Endodermal cell (in vitro differentiated cells): ENCODE data around the gene STUM. TPM values are rescaled to one million over a fixed set of nuclear protein-coding genes. Genes with fewer than 3 reads are reported as not detected.

ENCODE experiments used
- DNase-seq: peaks from one replicate; pipeline ENCODE4 v3.0.0-alpha.2; 2017
- H3K27ac ChIP-seq: 2 replicates; pipeline ENCODE4 v1.5.1; 2013; ENCODE audit warnings: mild to moderate bottlenecking, low read depth, low read length, moderate library complexity
- H3K27me3 ChIP-seq: 2 replicates; pipeline ENCODE4 v1.6.1; 2013; ENCODE audit warnings: mild to moderate bottlenecking, low read length, moderate library complexity; ENCODE audit not compliant: insufficient read depth, control insufficient read depth, poor library complexity, severe bottlenecking
- H3K36me3 ChIP-seq: 2 replicates; pipeline ENCODE4 v1.7.0; 2013; ENCODE audit warnings: mild to moderate bottlenecking, low read length, moderate library complexity; ENCODE audit not compliant: control insufficient read depth, insufficient read depth
- H3K4me1 ChIP-seq: one replicate; pipeline ENCODE4 v1.7.0; 2013; ENCODE audit warnings: low read length; ENCODE audit not compliant: control insufficient read depth, insufficient read depth
- H3K4me3 ChIP-seq: 2 replicates; pipeline ENCODE4 v1.5.1; 2013; ENCODE audit warnings: mild to moderate bottlenecking, low read length, moderate library complexity
- H3K9ac ChIP-seq: 2 replicates; pipeline ENCODE4 v1.6.1; 2013; ENCODE audit warnings: mild to moderate bottlenecking, low read length, moderate library complexity; ENCODE audit not compliant: poor library complexity, severe bottlenecking; ENCODE audit errors: extremely low read depth
- H3K9me3 ChIP-seq: 2 replicates; pipeline ENCODE4 v1.6.1; 2013; ENCODE audit warnings: mild to moderate bottlenecking, low read length, moderate library complexity; ENCODE audit not compliant: control insufficient read depth
- H3K27ac Mint-ChIP-seq: 2 replicates; pipeline ENCODE4 v1.8.0; 2020; ENCODE audit warnings: mixed read lengths
- H3K27me3 Mint-ChIP-seq: 2 replicates; pipeline ENCODE4 v1.8.0; 2021; ENCODE audit warnings: mild to moderate bottlenecking, mixed read lengths; ENCODE audit not compliant: insufficient read depth
- H3K36me3 Mint-ChIP-seq: 2 replicates; pipeline ENCODE4 v1.8.0; 2020; ENCODE audit warnings: low read depth, mixed read lengths
- H3K4me1 Mint-ChIP-seq: 2 replicates; pipeline ENCODE4 v1.8.0; 2020; ENCODE audit warnings: mixed read lengths
- H3K4me3 Mint-ChIP-seq: 2 replicates; pipeline ENCODE4 v1.8.0; 2020; ENCODE audit warnings: mild to moderate bottlenecking, moderate library complexity, mixed read lengths
- H3K9me3 Mint-ChIP-seq: 2 replicates; pipeline ENCODE4 v1.8.0; 2020; ENCODE audit warnings: mild to moderate bottlenecking, mixed read lengths
- CTCF ChIP-seq: fragments of 200-600 bp; sonication (generic); conservative IDR thresholded peaks from 2 replicates; pipeline ENCODE4 v1.5.0; 2021; ENCODE audit warnings: antibody characterized with exemption, mild to moderate bottlenecking
- WGBS, 2 experiments: methylation state at CpG; one replicate each; pipeline versions ENCODE4 v1.1.5 to v1.1.7; 2013; ENCODE audit warnings: missing lambda C conversion rate in 2 of 2, mixed read lengths in 1 of 2; ENCODE audit not compliant: insufficient coverage in 1 of 2, insufficient read length in 1 of 2; 5-methylcytosine and 5-hydroxymethylcytosine counted together
- total RNA-seq, 2 donors: library from RNA; stranded (reverse); fragmentation: NEBNext Ultra II Directional in 1 of 2; extraction: Animal tissue kit (Norgen Biotek cat#: 25700) in 1 of 2; gene quantifications; 2 replicates in 1 of 2; 3 replicates in 1 of 2; pipeline ENCODE4 v1.2.1, GENCODE V29; 2021

The STUM gene
- total RNA-seq, 2 donors from 2014 or later, result 0.04 to 0.20 TPM

GRCh38 chr1:226579781-226580323, 31.3 kb downstream of the STUM start:
- Mint-ChIP-seq H3K27me3 (no peaks in the 10 kb centered on the region), H3K36me3 (no peaks in the 10 kb centered on the region), H3K9me3 (peaks cover 2% of the 10 kb centered on the region), H3K4me1 (no peaks in the 10 kb centered on the region), H3K4me3 (no peak overlapping the region), H3K27ac (no peak overlapping the region)
- no peaks in the 10 kb centered on the region for H3K36me3 ChIP-seq
- H3K27me3 ChIP-seq, result no peaks in the 10 kb centered on the region
- TF ChIP-seq CTCF, result no peak
- no peak overlapping the region for H3K9ac ChIP-seq
- H3K4me3 ChIP-seq, result no peak overlapping the region
- 94 to 95% methylated on average over 5 to 6 of the region's 6 CpGs for WGBS, 2 experiments
- DNase-seq, result no peak
- no peaks in the 10 kb centered on the region for H3K9me3 ChIP-seq
- no peaks in the 10 kb centered on the region for H3K4me1 ChIP-seq
- no peak overlapping the region for H3K27ac ChIP-seq

DNA sequence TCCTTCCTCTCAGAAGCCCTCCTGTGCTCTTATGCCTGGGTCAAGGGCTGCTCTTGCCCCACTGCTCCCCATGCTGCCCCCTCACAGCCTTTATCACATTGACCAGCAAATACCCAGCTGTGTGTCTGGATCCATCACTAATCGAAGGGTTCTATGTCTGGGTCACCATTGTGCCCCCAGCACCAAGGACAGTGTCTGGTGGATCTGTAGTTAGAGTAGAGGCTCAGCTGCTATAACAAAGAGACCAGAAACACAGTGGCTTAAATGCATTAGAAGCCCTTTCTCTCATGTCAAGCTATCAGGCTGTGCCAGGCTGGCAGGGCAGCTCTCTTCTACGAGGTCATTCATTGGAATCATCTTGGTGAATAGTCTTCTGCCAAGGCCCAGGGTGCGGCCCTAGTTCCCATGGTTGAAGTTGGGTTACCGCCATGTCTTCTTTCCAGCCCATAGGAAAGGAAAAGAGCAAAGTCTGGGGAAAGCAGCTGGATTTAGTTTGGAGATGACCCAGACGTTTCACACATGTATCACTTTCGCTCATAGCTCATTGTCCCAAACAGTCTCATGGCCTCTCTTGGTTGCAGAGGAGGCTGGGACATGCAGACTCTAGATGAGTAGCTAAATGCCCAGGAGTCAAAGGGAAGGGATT, 32.2 kb downstream of the STUM start:
- Histone ChIP-seq H3K9ac (no peak overlapping the region), H3K4me3 (no peak overlapping the region), H3K36me3 (no peaks in the 10 kb centered on the region), H3K9me3 (no peaks in the 10 kb centered on the region), H3K4me1 (no peaks in the 10 kb centered on the region), H3K27me3 (no peaks in the 10 kb centered on the region), H3K27ac (no peak overlapping the region)
- H3K9me3 Mint-ChIP-seq, result peaks cover 2% of the 10 kb centered on the region
- H3K27me3 Mint-ChIP-seq, result no peaks in the 10 kb centered on the region
- no peak overlapping the region for H3K4me3 Mint-ChIP-seq
- no peak overlapping the region for H3K27ac Mint-ChIP-seq
- TF ChIP-seq CTCF, result no peak
- 88 to 92% methylated on average over 4 to 6 of the region's 6 CpGs for WGBS, 2 experiments
- DNase-seq, result no peak
- no peaks in the 10 kb centered on the region for H3K4me1 Mint-ChIP-seq
- no peaks in the 10 kb centered on the region for H3K36me3 Mint-ChIP-seq

GRCh38 chr1:226581650-226582330, 33.2 kb downstream of the STUM start:
- DNase-seq, result no peak
- no peaks in the 10 kb centered on the region for H3K9me3 ChIP-seq
- no peak overlapping the region for H3K9ac ChIP-seq
- peaks cover 2% of the 10 kb centered on the region for H3K9me3 Mint-ChIP-seq
- H3K4me3 Mint-ChIP-seq, result no peak overlapping the region
- H3K4me3 ChIP-seq, result no peak overlapping the region
- H3K4me1 Mint-ChIP-seq, result no peaks in the 10 kb centered on the region
- WGBS, 2 experiments, result 90 to 92% methylated on average over 6 to 8 of the region's 8 CpGs
- no peak for TF ChIP-seq CTCF
- H3K4me1 ChIP-seq, result no peaks in the 10 kb centered on the region
- no peaks in the 10 kb centered on the region for H3K27me3 Mint-ChIP-seq
- no peaks in the 10 kb centered on the region for H3K36me3 Mint-ChIP-seq
- no peaks in the 10 kb centered on the region for H3K36me3 ChIP-seq
- H3K27ac ChIP-seq, result no peak overlapping the region
- no peaks in the 10 kb centered on the region for H3K27me3 ChIP-seq
- no peak overlapping the region for H3K27ac Mint-ChIP-seq
